Trophoblast cell (in vitro differentiated cells and primary cell): ENCODE data around the gene CCDC85C.

Source experiments
- DNase-seq, 2 donors: peaks; one replicate each; pipeline ENCODE4 v3.0.0-alpha.2; 2016
- H2AFZ ChIP-seq: 2 replicates; pipeline ENCODE4 v1.6.1; 2013; ENCODE audit warnings: low read length, moderate library complexity, mild to moderate bottlenecking; ENCODE audit not compliant: insufficient read depth, poor library complexity
- H2AK5ac ChIP-seq: 2 replicates; pipeline ENCODE4 v1.6.1; 2013; ENCODE audit warnings: mild to moderate bottlenecking, low read length
- H2BK120ac ChIP-seq: 2 replicates; pipeline ENCODE4 v1.6.1; 2013; ENCODE audit warnings: low read length, mild to moderate bottlenecking, moderate library complexity; ENCODE audit not compliant: insufficient read depth, poor library complexity
- H2BK12ac ChIP-seq: 2 replicates; pipeline ENCODE4 v1.6.1; 2013; ENCODE audit warnings: mild to moderate bottlenecking, low read length, moderate library complexity
- H2BK5ac ChIP-seq: 2 replicates; pipeline ENCODE4 v1.6.1; 2013; ENCODE audit warnings: low read length, low read depth, moderate library complexity, mild to moderate bottlenecking; ENCODE audit not compliant: poor library complexity
- H3K14ac ChIP-seq: 2 replicates; pipeline ENCODE4 v1.6.1; 2013; ENCODE audit warnings: mild to moderate bottlenecking, low read length
- H3K18ac ChIP-seq: 2 replicates; pipeline ENCODE4 v1.6.1; 2013; ENCODE audit warnings: mild to moderate bottlenecking, low read length
- H3K23ac ChIP-seq: 2 replicates; pipeline ENCODE4 v1.6.1; 2013; ENCODE audit warnings: low read length
- H3K27ac ChIP-seq: 2 replicates; pipeline ENCODE4 v1.5.1; 2013; ENCODE audit warnings: low read depth, mild to moderate bottlenecking, inconsistent platforms, low read length, moderate library complexity
- H3K27me3 ChIP-seq: 2 replicates; pipeline ENCODE4 v1.6.1; 2013; ENCODE audit warnings: inconsistent platforms, mild to moderate bottlenecking, low read length, moderate library complexity; ENCODE audit not compliant: insufficient read depth
- H3K36me3 ChIP-seq, 2 experiments: 1 replicate in 1 of 2; 2 replicates in 1 of 2; pipeline ENCODE4 v1.6.1; 2013; ENCODE audit warnings: low read length in 2 of 2, mild to moderate bottlenecking in 2 of 2, moderate library complexity in 1 of 2; ENCODE audit not compliant: insufficient read depth in 2 of 2, control insufficient read depth in 1 of 2
- H3K4ac ChIP-seq: 2 replicates; pipeline ENCODE4 v1.6.1; 2013; ENCODE audit warnings: low read depth, mild to moderate bottlenecking, low read length, moderate library complexity
- H3K4me1 ChIP-seq, 2 experiments: 1 replicate in 1 of 2; 2 replicates in 1 of 2; pipeline ENCODE4 v1.6.1; 2013; ENCODE audit warnings: low read length in 2 of 2, mild to moderate bottlenecking in 2 of 2, moderate library complexity in 1 of 2; ENCODE audit not compliant: insufficient read depth in 2 of 2, control insufficient read depth in 1 of 2
- H3K4me2 ChIP-seq: 2 replicates; pipeline ENCODE4 v1.6.1; 2013; ENCODE audit warnings: inconsistent platforms, mild to moderate bottlenecking, low read length, moderate library complexity
- H3K4me3 ChIP-seq: 2 replicates; pipeline ENCODE4 v1.5.1; 2013; ENCODE audit warnings: mild to moderate bottlenecking, low read depth, low read length, inconsistent platforms
- H3K79me1 ChIP-seq: one replicate; pipeline ENCODE4 v1.6.1; 2013; ENCODE audit warnings: low read length
- H3K79me2 ChIP-seq: 2 replicates; pipeline ENCODE4 v1.6.1; 2013; ENCODE audit warnings: low read length, mild to moderate bottlenecking; ENCODE audit not compliant: control insufficient read depth, insufficient read depth, poor library complexity
- H3K9ac ChIP-seq: 2 replicates; pipeline ENCODE4 v1.6.1; 2013; ENCODE audit warnings: mild to moderate bottlenecking, low read length
- H3K9me3 ChIP-seq: 2 replicates; pipeline ENCODE4 v1.6.1; 2013; ENCODE audit warnings: low read depth, mild to moderate bottlenecking, control low read depth, inconsistent platforms, low read length; ENCODE audit not compliant: insufficient read depth
- H4K12ac ChIP-seq: 2 replicates; pipeline ENCODE4 v1.6.1; 2013; ENCODE audit warnings: low read depth, mild to moderate bottlenecking, low read length, moderate library complexity
- H4K8ac ChIP-seq: 2 replicates; pipeline ENCODE4 v1.6.1; 2013; ENCODE audit warnings: low read depth, mild to moderate bottlenecking, low read length, moderate library complexity
- H4K91ac ChIP-seq: one replicate; pipeline ENCODE4 v1.6.1; 2013; ENCODE audit warnings: low read depth, mild to moderate bottlenecking, low read length, moderate library complexity
- WGBS: extraction: QIAGEN DNeasy Blood & Tissue Kit; methylation state at CpG from one replicate; pipeline ENCODE4 v1.1.7; 2013; ENCODE audit warnings: missing lambda C conversion rate; ENCODE audit not compliant: insufficient read length, insufficient coverage; ENCODE audit errors: extremely low coverage; 5-methylcytosine and 5-hydroxymethylcytosine counted together

Gene CCDC85C

GRCh38 chr14:99568567-99569560, 35.1 kb downstream of the CCDC85C start:
- H2BK120ac ChIP-seq: no peak overlapping the region
- no CpG with 5 or more reads among the region's 22 CpGs for WGBS

GRCh38 chr14:99566390-99567354, 37.3 kb downstream of the CCDC85C start:
- Histone ChIP-seq H3K79me1 (peaks cover 7% of the 10 kb centered on the region), H3K27ac (no peak overlapping the region), H3K36me3 (no peaks in the 10 kb centered on the region), H3K4me3 (no peak overlapping the region), H2BK12ac (no peak overlapping the region), H3K4me1 (peaks cover 25 to 27% of the 10 kb centered on the region in 2 experiments), H3K14ac (no peak overlapping the region), H3K9me3 (peaks cover 2% of the 10 kb centered on the region), H4K91ac (no peak overlapping the region), H3K4ac (no peak overlapping the region), H2BK5ac (no peak overlapping the region), H3K27me3 (no peaks in the 10 kb centered on the region), H3K9ac (no peak overlapping the region), H4K8ac (no peak overlapping the region), H3K23ac (no peak overlapping the region), H2BK120ac (no peak overlapping the region), H2AK5ac (no peak overlapping the region), H3K18ac (no peak overlapping the region), H4K12ac (no peak overlapping the region), H3K79me2 (peaks cover 14% of the 10 kb centered on the region), H2AFZ (no peak overlapping the region), H3K4me2 (no peak overlapping the region)
- no peak for DNase-seq
- WGBS: no CpG with 5 or more reads among the region's 20 CpGs

More at GRCh38 chr14:99568567-99569560, 35.1 kb downstream of the CCDC85C start:
- DNase-seq: no peak
- Histone ChIP-seq H4K8ac (no peak overlapping the region), H2AFZ (no peak overlapping the region), H3K9me3 (peaks cover 3% of the 10 kb centered on the region), H3K4me1 (peaks cover 43 to 45% of the 10 kb centered on the region in 2 experiments), H4K12ac (no peak overlapping the region), H2BK5ac (no peak overlapping the region), H3K27me3 (no peaks in the 10 kb centered on the region), H3K9ac (no peak overlapping the region), H3K18ac (peak overlapping the region; percentile 3), H3K23ac (no peak overlapping the region), H3K4ac (peak overlapping the region; percentile 37), H3K36me3 (no peaks in the 10 kb centered on the region), H2AK5ac (peak overlapping the region; percentile 18), H3K4me3 (no peak overlapping the region), H4K91ac (no peak overlapping the region), H3K79me1 (peaks cover 15% of the 10 kb centered on the region), H3K4me2 (no peak overlapping the region), H3K79me2 (peaks cover 14% of the 10 kb centered on the region), H3K27ac (no peak overlapping the region), H3K14ac (no peak overlapping the region), H2BK12ac (no peak overlapping the region)

- Histone ChIP-seq H3K27me3 (no peaks in the 10 kb centered on the region), H4K12ac (no peak overlapping the region), H3K79me2 (peaks cover 14% of the 10 kb centered on the region), H3K4me3 (no peak overlapping the region), H3K18ac (peak overlapping the region; percentile 4), H2AK5ac (no peak overlapping the region), H3K14ac (no peak overlapping the region), H4K8ac (no peak overlapping the region), H3K36me3 (no peaks in the 10 kb centered on the region), H3K4me1 (peaks cover 21 to 22% of the 10 kb centered on the region in 2 experiments), H3K27ac (no peak overlapping the region), H3K4me2 (no peak overlapping the region), H3K79me1 (peaks cover 5% of the 10 kb centered on the region), H2BK5ac (no peak overlapping the region), H4K91ac (no peak overlapping the region), H3K23ac (no peak overlapping the region), H2AFZ (no peak overlapping the region), H3K9ac (no peak overlapping the region), H3K9me3 (peaks cover 2% of the 10 kb centered on the region), H2BK120ac (no peak overlapping the region), H2BK12ac (no peak overlapping the region), H3K4ac (no peak overlapping the region)
- WGBS: no CpG with 5 or more reads among the region's 7 CpGs
- no peak for DNase-seq
These were observed 38.0 kb downstream of the CCDC85C start for GRCh38 chr14:99566009-99566389.

- H2BK120ac ChIP-seq: no peak overlapping the region
- peaks cover 13% of the 10 kb centered on the region for H3K79me2 ChIP-seq
- no peak overlapping the region for H4K91ac ChIP-seq
- no peaks in the 10 kb centered on the region for H3K36me3 ChIP-seq
- H3K27me3 ChIP-seq: no peaks in the 10 kb centered on the region
- H2AK5ac ChIP-seq: no peak overlapping the region
- no peak overlapping the region for H4K8ac ChIP-seq
- no peak overlapping the region for H3K9ac ChIP-seq
- no peak overlapping the region for H3K14ac ChIP-seq
- H3K4me2 ChIP-seq: no peak overlapping the region
- DNase-seq: no peak
- peaks cover 16 to 19% of the 10 kb centered on the region in 2 experiments for H3K4me1 ChIP-seq
- WGBS: no CpG with 5 or more reads among the region's 4 CpGs
- peaks cover 2% of the 10 kb centered on the region for H3K9me3 ChIP-seq
- H4K12ac ChIP-seq: no peak overlapping the region
- H3K79me1 ChIP-seq: no peaks in the 10 kb centered on the region
- H3K4ac ChIP-seq: no peak overlapping the region
- no peak overlapping the region for H2BK5ac ChIP-seq
- H3K18ac ChIP-seq: no peak overlapping the region
- H3K27ac ChIP-seq: no peak overlapping the region
- H2BK12ac ChIP-seq: no peak overlapping the region
- H3K23ac ChIP-seq: no peak overlapping the region
- no peak overlapping the region for H2AFZ ChIP-seq
- no peak overlapping the region for H3K4me3 ChIP-seq
These were observed 38.6 kb downstream of the CCDC85C start for GRCh38 chr14:99565383-99565782.
